Thymus (tissue), 11 donors: ENCODE measurements around the gene CISD1. TPM values are rescaled to one million over a fixed set of nuclear protein-coding genes. Genes with fewer than 3 reads are reported as not detected.
A peak's percentile ranks its signal among the peaks of the same experiment; 100 is the strongest.

Experiments used
- DNase-seq, 9 donors: peaks; one replicate each; pipeline ENCODE4 v3.0.0-alpha.2; 2013; ENCODE audit warnings: low spot score in 9 of 9, low read depth in 6 of 9, missing footprints in 1 of 9
- H3K27ac ChIP-seq, 2 donors: one replicate each; pipeline ENCODE4 v1.5.1; 2013; ENCODE audit warnings: control low read depth in 1 of 2, low read depth in 1 of 2, low read length in 1 of 2, mild to moderate bottlenecking in 1 of 2, moderate library complexity in 1 of 2
- H3K27me3 ChIP-seq, 2 donors: one replicate each; pipeline ENCODE4 v1.5.1; 2013; ENCODE audit warnings: low read length in 1 of 2; ENCODE audit not compliant: control insufficient read depth in 2 of 2, insufficient read depth in 1 of 2
- H3K36me3 ChIP-seq, 2 donors: one replicate each; pipeline ENCODE4 v1.5.1; 2013; ENCODE audit warnings: low read length in 1 of 2, mild to moderate bottlenecking in 1 of 2, moderate library complexity in 1 of 2; ENCODE audit not compliant: control insufficient read depth in 2 of 2, insufficient read depth in 2 of 2
- H3K4me1 ChIP-seq, 2 donors: one replicate each; pipeline ENCODE4 v1.5.1; 2013; ENCODE audit warnings: low read length in 2 of 2; ENCODE audit not compliant: control insufficient read depth in 2 of 2, insufficient read depth in 2 of 2
- H3K4me3 ChIP-seq, 2 donors: one replicate each; pipeline ENCODE4 v1.5.1; 2013; ENCODE audit warnings: low read length in 2 of 2, control low read depth in 1 of 2, mild to moderate bottlenecking in 1 of 2
- H3K9me3 ChIP-seq, 2 donors: one replicate each; pipeline ENCODE4 v1.5.1; 2013; ENCODE audit warnings: low read length in 1 of 2, mild to moderate bottlenecking in 1 of 2; ENCODE audit not compliant: control insufficient read depth in 2 of 2, insufficient read depth in 1 of 2
- WGBS: extraction: QIAGEN DNeasy Blood & Tissue Kit; methylation state at CpG from one replicate; pipeline ENCODE4 v1.1.7; 2013; 5-methylcytosine and 5-hydroxymethylcytosine counted together
- polyA plus RNA-seq: library from polyadenylated mRNA; stranded (reverse); fragments of 200-250 nt; gene quantifications from one replicate; pipeline ENCODE4 v1.2.3, GENCODE V29; 2013
- total RNA-seq: library from RNA; stranded (reverse); fragments of 120-200 nt; gene quantifications from one replicate; pipeline ENCODE4 v1.2.4, GENCODE V29; 2013
- donor health status: healthy.

Gene CISD1
- total and polyA plus RNA-seq, 2 donors: 43.8 to 47.5 TPM

- Histone ChIP-seq H3K4me3 (no peak overlapping the region), H3K27me3 (peaks cover 0 to 11% of the 10 kb centered on the region in 2 donors), H3K9me3 (peaks cover 0 to 1% of the 10 kb centered on the region in 2 donors), H3K27ac (no peak overlapping the region), H3K36me3 (no peaks in the 10 kb centered on the region), H3K4me1 (peaks cover 0 to 11% of the 10 kb centered on the region in 2 donors)
- WGBS: 96% methylated on average over 2 of the region's 2 CpGs
- DNase-seq: no peak
These were observed 62.7 kb downstream of the CISD1 start for GRCh38 chr10:58331646-58332045.

GRCh38 chr10:58334817-58335305, 65.9 kb downstream of the CISD1 start, which contains the start of gene UBE2D1:
UBE2D1 (plus strand) TSS chr10:58335006; CDS start chr10:58335202, 196 bp downstream.
- Histone ChIP-seq H3K9me3 (peaks cover 0 to 1% of the 10 kb centered on the region in 2 donors), H3K36me3 (no peaks in the 10 kb centered on the region), H3K4me3 (peak within 1 kb of the TSS; percentile 73 to 94), H3K27me3 (peaks cover 0 to 6% of the 10 kb centered on the region in 2 donors), H3K27ac (peak within 1 kb of the TSS in 1 of 2 donors; percentile 68), H3K4me1 (peaks cover 0 to 11% of the 10 kb centered on the region in 2 donors)
- WGBS: under 1% methylated on average over 49 of the region's 49 CpGs
- peak; percentile 34 to 87 (median 65) for DNase-seq

- Histone ChIP-seq H3K4me1 (peaks cover 0 to 11% of the 10 kb centered on the region in 2 donors), H3K9me3 (peaks cover 0 to 1% of the 10 kb centered on the region in 2 donors), H3K27ac (peak overlapping the region in 1 of 2 donors; percentile 68), H3K27me3 (peaks cover 0 to 6% of the 10 kb centered on the region in 2 donors), H3K4me3 (peak overlapping the region; percentile 73 to 94), H3K36me3 (no peaks in the 10 kb centered on the region)
- WGBS: 9% methylated on average over 37 of the region's 37 CpGs
- peak in 5 of 9 donors; percentile 7 to 45 (median 9) for DNase-seq
These were observed 66.5 kb downstream of the CISD1 start for GRCh38 chr10:58335306-58336005.

GRCh38 chr10:58336242-58336641, 67.3 kb downstream of the CISD1 start:
- Histone ChIP-seq H3K4me1 (peaks cover 0 to 11% of the 10 kb centered on the region in 2 donors), H3K4me3 (peak overlapping the region in 1 of 2 donors; percentile 73), H3K9me3 (peaks cover 0 to 1% of the 10 kb centered on the region in 2 donors), H3K36me3 (no peaks in the 10 kb centered on the region), H3K27ac (no peak overlapping the region), H3K27me3 (peaks cover 0 to 6% of the 10 kb centered on the region in 2 donors)
- 97% methylated on average over 4 of the region's 4 CpGs for WGBS
- no peak for DNase-seq

Other genes starting within 250 kb of the CISD1 start
- gene IPMK, start 1.3 kb upstream of the CISD1 start, total RNA-seq: 4.5 TPM
- 5.2 TPM for gene IPMK, start 1.3 kb upstream of the CISD1 start, polyA plus RNA-seq
- 9.2 TPM for gene UBE2D1, start 65.8 kb downstream of the CISD1 start, total RNA-seq
- gene UBE2D1, start 65.8 kb downstream of the CISD1 start, polyA plus RNA-seq: 24.0 TPM
- gene TFAM, start 116.2 kb downstream of the CISD1 start, total RNA-seq: 69.9 TPM
- gene TFAM, start 116.2 kb downstream of the CISD1 start, polyA plus RNA-seq: 15.0 TPM
- 1.9 TPM for gene BICC1, start 243.7 kb downstream of the CISD1 start, total RNA-seq
- 1.8 TPM for gene BICC1, start 243.7 kb downstream of the CISD1 start, polyA plus RNA-seq